ENCODE measurements around the gene DHRSX.
"Not testable (repeated sequence)": the region's sequence is repeated elsewhere in the genome, so short reads cannot be mapped to it uniquely, and the experiment has no call there.

The DHRSX gene

DNA sequence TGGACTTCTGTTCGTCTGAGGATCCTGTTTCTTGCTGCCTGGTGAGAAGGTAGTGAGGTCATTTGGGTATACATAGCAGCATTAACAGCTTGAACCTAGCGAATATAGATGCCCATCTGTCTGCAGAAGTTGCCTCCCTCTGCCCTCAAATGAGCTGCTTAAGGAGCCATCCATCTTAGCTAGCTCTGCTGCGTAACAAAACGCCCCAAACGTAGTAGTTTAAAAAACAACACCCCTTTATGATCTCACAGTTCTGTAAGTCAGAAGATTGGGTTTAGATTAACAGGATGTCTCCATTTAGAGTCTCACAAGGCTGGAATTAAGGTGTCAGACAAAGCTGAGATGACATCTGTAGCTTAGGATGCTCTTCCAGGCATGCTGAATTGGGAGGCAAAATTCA lies 185.3 kb downstream of the DHRSX start:
- DNase-seq (ENCODE audit: low read depth) = no peak

DNA sequence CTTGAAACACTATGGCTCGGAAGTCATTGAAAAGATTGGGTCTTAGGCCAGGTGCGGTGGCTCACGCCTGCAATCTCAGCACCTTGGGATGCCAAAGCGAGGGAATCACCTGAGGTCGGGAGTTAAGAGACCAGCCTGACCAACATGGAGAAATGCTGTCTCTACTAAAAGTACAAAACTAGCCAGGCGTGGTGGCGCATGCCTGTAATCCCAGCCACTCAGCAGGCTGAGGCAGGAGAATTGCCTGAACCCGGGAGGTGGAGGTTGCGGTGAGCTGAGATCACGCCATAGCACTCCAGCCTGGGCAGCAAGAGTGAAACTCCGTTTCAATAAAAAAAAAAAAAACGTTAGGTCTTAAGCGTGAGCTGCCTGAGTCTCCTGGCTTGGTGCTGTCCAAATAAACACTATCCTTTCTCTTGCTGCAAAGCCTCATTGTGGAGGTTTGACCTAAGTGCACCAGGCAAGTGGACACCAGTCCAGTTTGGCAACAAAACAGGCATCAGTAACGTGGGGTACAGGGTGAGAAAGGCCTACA lies 185.9 kb downstream of the DHRSX start:
- no peak for DNase-seq (ENCODE audit: low read depth)

DNA sequence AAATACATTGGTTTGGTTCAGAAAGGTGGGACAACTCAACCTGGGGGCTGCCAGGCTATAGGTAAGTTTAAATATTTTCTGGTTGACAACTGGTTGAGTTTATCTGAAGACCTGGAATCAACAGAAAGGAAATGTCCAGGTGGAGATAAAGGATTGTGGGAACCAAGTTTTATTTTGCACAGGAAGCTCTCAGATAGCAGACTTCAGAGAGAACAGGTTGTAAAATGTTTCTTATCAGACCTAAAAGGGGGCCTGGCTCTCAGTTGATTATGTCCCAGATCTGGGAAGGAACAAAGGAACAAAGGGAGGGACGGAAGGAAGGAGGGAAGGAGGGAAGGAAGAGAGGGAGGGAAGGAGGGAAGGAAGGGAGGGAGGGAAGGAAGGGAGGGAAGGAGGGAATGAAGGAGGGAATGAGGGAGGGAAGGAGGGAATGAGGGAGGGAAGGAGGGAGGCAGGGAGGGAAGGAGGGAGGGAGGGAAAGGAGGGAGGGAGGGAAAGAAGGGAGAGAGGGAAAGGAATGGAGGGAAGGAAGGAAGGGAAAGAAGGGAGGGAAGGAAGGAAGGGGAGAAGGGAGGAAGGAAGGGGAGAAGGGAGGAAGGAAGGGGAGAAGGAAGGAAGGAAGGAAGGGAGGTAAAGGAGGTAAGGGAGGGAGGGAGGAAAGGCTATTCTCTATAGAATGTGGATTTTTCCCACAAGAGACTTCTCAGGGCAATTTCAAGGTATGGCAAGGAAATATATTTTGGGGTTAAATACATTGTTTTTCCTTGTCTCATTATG lies 186.7 kb downstream of the DHRSX start:
- DNase-seq (ENCODE audit: low read depth) = no peak

DNA sequence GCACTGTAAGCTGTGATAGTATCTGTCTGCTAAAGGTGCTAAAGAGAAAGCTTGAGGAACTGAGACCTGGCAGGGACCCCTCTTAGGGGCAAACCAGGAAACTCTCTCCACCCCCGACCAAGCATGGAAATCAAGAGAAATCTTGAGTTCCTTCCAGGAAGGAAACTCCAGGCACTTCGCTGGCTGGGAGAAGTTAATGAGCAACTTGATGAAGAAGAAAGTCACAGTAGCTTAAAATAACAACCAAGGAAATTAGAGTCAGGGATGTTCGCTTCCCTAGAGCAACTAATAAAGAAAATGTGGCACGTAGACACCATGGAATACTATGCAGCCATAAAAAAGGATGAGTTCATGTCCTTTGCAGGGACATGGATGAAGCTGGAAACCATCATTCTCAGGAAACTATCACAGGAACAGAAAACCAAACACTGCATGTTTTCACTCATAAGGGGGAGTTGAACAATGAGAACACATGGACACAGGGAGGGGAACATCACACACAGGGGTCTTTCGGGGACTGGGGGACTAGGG lies 188.7 kb downstream of the DHRSX start:
- not testable (repeated sequence) for DNase-seq (ENCODE audit: low read depth)

- DNase-seq (ENCODE audit: low read depth) = no peak
Observed at GRCh38 chrX:2311501-2311900, 189.3 kb downstream of the DHRSX start.

DNA sequence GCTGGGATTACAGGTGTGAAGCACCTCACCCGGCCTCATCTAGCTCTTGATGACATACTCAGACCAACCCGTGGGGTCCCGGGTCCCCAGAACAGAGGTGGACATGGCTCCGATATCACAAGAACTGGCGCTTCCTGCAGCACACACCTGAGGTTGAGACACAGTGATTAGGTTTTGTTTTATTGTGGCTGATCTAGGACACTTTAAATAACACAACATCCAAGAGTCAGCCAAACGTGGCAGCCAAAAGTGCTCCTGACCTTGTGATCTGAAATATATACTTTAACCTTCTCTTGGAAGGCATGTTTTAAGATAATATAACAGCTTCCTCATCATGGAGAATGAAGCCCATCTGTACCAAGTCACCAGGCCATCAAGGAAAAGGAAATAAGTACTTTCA lies 198.9 kb downstream of the DHRSX start:
- no peak for DNase-seq (ENCODE audit: low read depth)

DNA sequence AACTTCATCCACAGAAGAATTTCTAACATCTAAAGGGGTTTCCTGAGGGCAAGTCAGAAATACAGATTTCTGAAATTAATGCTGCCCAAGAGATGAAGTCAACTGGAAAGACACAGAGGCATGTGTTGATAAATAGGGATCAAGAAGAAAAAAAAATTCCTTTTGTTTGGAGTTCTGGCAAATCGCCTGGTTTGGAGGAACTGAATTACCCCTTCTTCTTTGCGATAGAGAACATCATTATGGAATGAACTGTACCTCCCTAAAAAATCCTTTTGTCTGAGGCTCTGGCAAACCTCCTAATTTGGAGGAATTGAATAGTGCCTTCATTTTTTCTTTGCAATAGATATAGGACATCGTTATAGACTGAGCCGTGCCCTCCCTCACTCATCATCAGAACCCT lies 200.9 kb downstream of the DHRSX start:
- DNase-seq (ENCODE audit: low read depth) = no peak

DNA sequence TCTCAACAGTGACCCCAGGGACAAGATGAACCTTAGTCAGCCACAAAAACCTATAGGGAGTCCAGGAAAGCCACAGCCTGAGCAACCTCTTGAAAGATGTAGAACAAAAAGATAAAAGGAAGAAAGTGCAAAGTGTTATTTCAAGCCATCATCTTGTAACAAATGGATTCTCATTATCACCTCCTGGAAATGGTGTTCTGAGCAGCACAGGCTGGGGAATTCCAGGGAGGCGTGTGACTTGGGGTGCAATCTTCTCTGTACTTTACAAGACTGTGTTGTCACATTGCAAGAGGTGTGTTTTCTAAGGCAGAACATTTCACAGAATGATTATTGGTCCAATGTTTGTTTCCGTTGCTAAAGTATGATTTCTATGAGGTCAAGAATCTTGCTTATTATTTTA lies 214.0 kb downstream of the DHRSX start:
- no peak for DNase-seq (ENCODE audit: low read depth)

DNA sequence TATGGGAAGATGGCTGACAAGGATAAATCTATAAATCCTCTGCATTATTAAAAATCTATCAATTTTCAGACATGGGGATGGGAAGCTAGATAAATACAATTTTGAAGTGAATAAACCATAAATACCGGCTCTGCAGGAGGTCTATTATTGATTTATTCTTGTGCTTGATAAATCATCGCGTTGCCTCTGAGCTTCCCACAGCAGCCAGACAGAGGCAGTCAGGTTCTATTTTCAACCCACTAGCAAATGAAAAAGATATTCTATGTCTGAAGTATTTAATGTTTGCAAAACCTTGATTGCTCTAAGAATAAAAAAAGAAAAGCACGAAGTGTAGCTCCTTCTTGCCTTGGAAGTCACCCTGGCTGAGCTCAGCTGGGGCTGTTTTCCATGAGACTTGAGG lies 216.2 kb downstream of the DHRSX start:
- no peak for DNase-seq (ENCODE audit: low read depth)

GRCh38 chrX:2284133-2284532 lies 216.6 kb downstream of the DHRSX start:
- DNase-seq (ENCODE audit: low read depth) = no peak

- no peak for DNase-seq (ENCODE audit: low read depth)
Observed at GRCh38 chrX:2283111-2283859, 217.5 kb downstream of the DHRSX start.

DNA sequence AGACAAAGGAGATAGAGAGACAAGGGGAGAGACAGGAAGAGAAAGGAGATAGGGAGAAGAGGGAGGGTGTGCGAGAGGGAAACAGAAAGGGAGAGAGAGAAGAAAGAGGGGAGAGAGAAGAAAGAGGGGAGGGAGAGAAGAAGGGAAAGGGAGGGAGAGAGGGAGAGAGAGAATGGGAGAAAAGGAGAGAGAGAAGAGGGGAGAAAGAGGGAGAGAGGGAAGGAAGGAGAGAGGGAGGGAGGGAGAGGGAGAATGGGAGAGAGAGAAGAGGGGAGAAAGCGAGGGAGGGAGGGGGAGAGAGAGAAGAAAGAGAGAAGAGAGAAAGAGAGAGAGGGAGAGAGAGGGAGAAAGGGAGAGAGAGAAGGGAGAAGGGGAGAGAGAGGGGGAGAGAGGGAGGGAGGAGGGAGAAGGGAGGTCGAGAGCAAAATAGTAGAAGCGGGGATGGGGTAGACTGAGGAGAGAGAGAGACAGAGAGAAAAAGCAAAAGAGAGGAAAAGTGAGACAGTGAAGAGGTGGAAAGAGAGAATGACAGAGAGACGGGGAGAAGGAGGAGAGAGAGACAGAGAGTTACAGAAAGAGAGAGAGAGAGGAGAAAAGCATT lies 218.2 kb downstream of the DHRSX start:
- no peak for DNase-seq (ENCODE audit: low read depth)

DNA sequence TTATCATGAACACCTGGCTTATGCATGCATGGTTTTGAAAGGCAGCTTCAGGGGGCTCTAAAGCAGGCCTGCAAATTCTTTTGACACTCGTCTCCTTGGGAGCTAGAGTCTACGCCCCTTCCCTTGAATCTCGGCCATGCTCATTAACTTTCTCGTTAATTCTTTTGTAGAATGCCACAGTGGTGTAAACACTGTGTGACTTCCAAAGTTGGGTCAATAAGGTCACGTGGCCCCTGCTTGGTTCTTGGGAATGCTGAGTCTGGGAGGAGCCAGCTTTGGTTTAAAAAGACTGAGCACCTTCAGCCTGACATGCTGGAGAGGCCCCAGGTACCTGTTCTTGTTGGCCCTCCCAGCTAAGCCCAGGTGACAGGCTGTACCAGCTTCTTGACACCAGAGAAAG lies 228.4 kb downstream of the DHRSX start:
- no peak for DNase-seq (ENCODE audit: low read depth)

GRCh38 chrX:2271595-2271994 lies 229.2 kb downstream of the DHRSX start:
- DNase-seq (ENCODE audit: low read depth) = not testable (repeated sequence)

DNA sequence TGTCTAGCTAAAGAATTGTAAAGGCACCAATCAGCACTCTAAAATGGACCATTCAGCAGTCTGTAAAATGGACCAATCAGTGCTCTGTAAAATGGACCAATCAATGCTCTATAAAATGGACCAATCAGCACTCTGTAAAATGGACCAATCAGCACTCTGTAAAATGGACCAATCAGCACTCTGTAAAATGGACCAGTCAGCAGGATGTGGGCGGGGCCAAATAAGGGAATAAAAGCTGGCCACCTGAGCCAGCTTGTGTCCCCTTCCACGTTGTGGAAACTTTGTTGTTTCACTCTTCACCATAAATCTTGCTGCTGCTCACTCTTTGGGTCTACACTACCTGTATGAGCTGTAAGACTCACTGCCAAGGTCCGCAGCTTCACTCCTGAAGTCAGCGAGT lies 230.0 kb downstream of the DHRSX start:
- DNase-seq (ENCODE audit: low read depth) = not testable (repeated sequence)

DNA sequence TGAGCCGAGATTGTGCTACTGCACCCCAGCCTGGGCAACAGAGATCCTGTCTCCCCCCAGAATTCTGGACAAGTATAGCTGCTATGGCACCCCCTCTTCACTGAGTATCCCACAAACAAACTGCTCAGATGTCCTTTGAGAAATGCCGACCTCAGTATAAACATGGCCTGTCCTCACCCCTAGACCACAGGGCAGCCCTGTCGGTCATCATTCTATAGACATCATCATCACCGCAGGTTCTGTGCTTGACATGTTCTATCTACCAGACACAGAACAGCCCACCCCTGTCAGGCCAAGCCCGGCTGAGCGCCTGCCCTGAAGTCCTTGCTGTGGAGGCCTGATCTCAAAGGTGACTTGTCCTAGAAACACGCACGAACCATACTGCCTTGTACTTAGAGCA lies 232.9 kb downstream of the DHRSX start:
- DNase-seq (ENCODE audit: low read depth) = no peak

GRCh38 chrX:2266445-2267349 lies 234.1 kb downstream of the DHRSX start:
- no peak for DNase-seq (ENCODE audit: low read depth)

DNA sequence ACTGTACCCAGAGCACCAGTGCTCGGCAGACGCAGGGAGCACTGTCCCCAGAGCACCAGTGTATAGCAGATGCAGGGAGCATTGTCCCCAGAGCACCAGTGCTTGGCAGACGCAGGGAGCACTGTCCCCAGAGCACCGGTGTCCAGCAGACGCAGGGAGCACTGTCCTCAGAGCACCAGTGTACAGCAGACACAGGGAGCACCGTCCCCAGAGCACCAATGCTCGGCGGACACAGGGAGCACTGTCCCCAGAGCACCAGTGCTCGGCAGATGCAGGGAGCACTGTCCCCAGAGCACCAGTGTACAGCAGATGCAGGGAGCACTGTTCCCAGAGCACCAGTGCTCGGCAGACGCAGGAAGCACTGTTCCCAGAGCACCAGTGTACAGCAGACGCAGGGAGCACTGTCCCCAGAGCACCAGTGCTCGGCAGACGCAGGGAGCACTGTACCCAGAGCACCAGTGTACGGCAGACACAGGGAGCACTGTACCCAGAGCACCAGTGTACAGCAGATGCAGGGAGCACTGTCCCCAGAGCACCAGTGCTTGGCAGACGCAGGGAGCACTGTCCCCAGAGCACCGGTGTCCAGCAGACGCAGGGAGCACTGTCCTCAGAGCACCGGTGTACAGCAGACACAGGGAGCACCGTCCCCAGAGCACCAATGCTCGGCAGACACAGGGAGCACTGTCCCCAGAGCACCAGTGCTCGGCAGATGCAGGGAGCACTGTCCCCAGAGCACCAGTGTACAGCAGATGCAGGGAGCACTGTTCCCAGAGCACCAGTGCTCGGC lies 234.9 kb downstream of the DHRSX start:
- not testable (repeated sequence) for DNase-seq (ENCODE audit: low read depth)

GRCh38 chrX:2264179-2265030 lies 236.4 kb downstream of the DHRSX start:
- DNase-seq (ENCODE audit: low read depth) = no peak

DNA sequence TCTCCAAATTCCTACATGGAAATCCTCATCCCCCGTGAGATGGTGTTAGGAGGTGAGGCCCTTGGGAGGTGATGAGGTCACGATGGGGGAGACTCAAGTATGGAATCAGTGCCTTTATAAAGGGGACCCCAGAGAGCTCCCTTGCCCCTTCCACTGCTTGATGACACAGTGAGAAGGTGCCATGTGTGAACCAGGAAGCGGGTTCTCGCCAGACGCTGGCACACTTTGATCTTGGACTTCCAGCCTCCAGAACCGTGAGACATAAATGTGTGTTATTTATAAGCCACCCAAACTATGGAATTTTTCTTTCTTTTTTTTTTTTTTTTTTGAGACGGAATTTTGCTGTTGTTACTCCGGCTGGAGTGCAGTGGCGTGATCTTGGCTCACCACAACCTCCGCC lies 237.6 kb downstream of the DHRSX start:
- no peak for DNase-seq (ENCODE audit: low read depth)
